Sigmoid colon (tissue), 4 donors: Measurements from ENCODE around the gene SPAG6.

Experiments
- EP300 ChIP-seq, 4 donors: sonication (generic); formaldehyde crosslinking; IDR thresholded peaks; one replicate each; pipeline ENCODE4 v1.6.1; 2017; ENCODE audit warnings: antibody characterized with exemption in 4 of 4
- POLR2A ChIP-seq, 2 donors: fragments of 450-650 bp; IDR thresholded peaks; one replicate each; pipeline ENCODE4 v1.6.1; 2016; ENCODE audit warnings: antibody characterized with exemption in 2 of 2, mild to moderate bottlenecking in 2 of 2, moderate library complexity in 2 of 2

- TF ChIP-seq EP300 (IDR thresholded peaks at IDR 0.05), result no peak
- no peak for TF ChIP-seq POLR2A (IDR thresholded peaks at IDR 0.05)
Measured at GRCh38 chr10:22374489-22375126, 29.3 kb downstream of the SPAG6 start.
